ENCODE measurements around the gene CCDC43.
"Not testable (repeated sequence)": the region's sequence is repeated elsewhere in the genome, so short reads cannot be mapped to it uniquely, and the experiment has no call there.

CCDC43 gene

DNA sequence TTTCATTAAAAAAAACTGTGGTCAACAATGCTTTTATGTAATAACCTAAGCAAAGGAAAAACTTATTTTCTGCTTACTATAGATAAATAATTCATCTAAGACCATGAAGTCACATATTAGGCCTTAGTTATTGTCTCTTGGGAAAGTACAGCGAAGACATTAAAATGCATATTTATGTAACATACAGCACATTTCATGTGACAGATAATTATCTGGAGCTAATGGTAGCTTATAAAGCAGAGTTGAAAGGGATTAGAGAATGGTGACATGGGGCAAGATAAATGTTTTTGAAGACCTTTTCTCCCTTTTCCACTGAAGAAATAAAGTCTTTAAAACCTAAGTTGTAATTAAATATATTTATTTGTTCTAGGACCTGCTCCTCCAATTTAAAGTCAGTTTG, 23.6 kb downstream of the CCDC43 start:
- no peak for DNase-seq (ENCODE audit: low spot score)

DNA sequence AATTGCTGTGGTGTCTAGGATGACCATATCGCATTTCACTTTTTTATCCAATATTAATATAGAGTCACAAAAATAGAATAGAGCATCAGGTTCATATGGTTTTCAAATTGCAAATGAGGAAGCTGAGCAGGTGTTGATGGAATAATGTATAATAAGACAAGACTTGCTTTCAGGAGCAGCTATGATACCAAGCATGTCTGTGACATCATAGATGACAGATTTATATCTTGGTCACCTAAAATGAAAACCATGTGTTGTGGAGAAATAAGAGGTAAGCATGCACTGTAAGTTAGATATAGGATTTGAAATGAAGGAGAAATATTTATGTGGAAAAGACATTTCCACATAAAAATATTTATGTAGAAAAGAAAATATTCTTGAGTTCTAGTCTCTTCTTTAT, 24.7 kb downstream of the CCDC43 start:
- no peak for DNase-seq (ENCODE audit: low spot score)

DNA sequence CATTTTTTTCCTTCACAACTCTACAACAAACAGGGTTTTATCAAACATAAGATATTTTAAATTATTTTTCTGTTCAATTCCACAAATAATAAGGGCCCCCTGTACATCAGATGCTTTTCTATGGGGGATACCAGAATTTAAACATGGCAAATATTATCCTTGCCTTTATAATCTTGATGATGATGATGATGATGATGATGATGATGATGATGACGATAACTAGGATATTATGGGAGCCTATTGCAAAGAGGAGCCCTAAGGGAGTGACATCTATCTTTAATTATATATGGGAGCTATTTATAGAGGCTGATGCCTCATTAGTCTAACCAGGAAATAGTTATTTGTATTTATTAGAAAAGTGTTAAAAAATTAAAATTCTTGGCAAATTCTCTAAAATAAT, 26.5 kb downstream of the CCDC43 start:
- DNase-seq (ENCODE audit: low spot score): no peak

DNA sequence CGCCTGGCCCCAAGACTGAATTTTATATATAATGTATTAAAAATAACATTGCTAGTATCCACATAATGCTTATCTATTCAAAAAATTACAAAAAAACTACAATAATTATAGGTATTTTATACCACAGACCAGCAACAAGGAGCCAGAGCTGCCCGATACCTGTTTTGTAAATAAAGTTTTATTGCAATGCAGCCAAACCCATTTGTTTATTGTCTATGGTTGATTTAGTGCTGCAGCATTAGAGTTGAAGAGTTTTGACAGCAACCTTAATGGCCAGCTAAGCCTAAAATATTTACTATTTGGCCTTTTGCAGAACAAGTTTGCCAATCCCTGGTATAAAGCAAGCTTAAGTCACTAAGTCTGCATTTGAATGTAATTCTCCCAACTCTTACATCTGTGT, 27.7 kb downstream of the CCDC43 start:
- DNase-seq (ENCODE audit: low spot score): no peak

DNA sequence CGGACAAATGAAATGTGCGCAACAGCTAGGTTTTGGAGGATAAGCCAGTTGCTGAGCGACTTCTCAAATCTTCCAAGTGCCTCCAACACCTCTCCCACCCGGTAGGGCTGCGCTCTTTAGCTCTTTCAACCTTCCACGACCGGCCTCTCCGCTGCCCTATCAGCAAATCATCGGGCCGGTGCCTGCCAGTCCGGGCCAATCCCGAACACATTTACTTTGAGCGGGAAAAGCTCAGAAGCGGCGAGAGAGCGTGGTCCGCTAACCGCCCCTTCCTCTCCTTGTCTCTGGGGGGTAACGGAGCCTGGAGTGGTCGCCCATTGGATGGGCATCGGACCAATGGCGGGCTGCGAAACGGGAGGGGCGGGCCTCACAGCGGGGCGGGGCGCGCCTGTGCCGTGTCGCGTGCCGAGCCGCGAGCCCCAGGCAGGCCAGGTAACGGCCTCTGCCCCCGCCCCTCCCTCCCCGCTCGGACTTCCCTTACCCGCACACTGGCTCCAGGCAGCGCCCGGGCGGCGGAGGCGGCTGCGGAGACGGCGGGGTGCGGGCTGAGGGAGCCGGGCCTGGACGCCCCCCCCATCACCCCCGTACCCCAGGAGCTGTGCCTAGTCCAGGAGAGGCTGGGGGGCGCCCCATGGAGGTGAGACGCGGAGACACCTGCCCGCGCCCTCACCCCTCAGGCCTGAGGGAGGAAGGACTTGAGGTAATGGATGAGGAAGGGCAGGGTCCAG, 33.4 kb downstream of the CCDC43 start, which contains the start of gene MEIOC:
Gene MEIOC, plus strand, starts transcription at position 486 of the 728 bp plus-strand sequence. Its CDS starts 146 bp downstream, at position 632.
- DNase-seq (ENCODE audit: low spot score): no peak

DNA sequence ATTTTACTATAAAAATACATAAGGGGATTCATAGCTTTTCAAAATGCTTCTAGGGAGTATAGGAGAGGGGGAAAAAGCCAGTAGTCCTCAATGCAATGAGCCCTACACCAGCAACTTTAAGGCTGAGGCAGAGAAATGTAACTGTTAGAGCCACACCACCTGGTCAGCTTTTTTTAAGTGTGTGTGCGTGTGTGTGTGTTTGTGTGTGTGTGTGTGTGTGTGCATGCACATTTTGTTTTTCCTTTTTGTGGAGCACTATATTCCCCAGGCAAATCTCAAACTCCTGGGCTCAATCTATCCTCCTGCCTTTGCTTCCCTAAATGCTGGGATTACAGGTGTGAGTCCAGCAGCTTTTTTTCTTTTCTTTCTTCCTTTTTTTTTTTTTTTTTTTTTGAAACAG, 35.6 kb downstream of the CCDC43 start:
- DNase-seq (ENCODE audit: low spot score): no peak

DNA sequence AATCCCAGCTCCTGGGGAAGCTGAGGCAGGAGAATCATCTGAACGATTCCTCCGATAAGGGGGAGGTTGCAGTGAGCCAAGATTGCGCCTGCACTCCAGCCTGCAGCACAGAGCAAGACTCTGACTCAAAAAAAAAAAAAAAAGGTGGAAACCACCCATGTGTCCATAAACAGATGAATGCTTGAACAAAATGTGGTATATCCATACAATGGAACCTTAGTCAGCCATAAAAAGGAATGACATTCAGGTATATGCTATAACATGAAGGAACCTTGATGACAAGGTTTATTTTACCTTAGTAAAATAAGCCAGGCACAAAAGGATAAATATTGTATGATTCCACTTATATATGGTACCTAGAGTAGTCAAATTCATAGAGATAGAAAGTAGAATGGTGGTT, 36.2 kb downstream of the CCDC43 start:
- DNase-seq (ENCODE audit: low spot score): no peak

DNA sequence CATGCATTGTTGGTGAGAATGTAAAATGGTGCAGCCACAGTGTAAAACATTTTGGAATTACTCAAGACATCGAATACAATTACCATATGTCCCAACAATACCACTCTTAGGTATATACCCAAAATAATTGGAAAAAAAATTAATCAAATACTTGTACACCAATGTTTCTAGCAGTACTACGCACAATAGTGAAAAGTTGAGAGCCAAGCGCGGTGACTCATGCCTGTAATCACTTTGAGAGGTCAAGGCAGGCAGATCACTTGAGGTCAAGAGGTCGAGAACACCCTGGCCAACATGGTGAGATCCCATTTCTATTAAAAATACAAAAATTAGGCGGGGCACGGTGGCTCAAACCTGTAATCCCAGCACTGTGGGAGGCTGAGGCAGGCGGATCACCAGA, 36.8 kb downstream of the CCDC43 start:
- no peak for DNase-seq (ENCODE audit: low spot score)

DNA sequence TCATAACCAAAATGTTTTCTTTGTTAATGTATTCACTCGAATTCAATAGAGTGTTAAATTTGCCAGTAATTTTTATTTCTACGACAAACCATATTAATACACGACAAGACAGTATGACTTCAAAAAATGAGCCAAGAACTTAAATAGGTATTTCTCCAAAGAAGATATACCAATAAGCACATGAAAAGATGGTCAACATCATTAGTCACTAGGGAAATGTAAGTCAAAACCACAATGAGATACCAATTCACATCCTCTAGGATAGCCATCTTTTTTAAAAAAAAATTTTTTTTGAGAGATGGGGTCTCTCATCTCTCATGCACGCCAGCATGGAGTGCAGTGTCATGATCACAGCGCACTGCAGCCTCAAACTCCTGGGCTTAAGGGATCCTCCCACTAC, 38.3 kb downstream of the CCDC43 start:
- no peak for DNase-seq (ENCODE audit: low spot score)

DNA sequence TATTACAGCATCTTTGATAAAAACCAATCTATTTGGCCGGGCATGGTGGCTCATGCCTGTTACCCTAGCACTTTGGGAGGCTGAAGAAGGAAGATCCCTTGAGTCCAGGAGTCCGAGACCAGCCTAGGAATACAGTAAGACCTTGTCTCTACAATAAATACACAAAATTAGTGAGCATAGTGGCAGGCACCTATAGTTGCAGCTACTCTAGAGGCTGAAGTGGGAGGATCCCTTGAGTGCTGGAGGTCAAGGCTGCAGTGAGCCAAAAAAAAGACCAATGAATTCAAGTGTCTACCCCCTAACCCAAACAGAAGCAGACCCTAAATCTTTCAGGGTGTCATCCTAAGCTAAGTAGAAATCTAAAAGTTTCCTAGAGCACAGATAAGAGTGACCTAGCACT, 40.6 kb downstream of the CCDC43 start:
- no peak for DNase-seq (ENCODE audit: low spot score)

DNA sequence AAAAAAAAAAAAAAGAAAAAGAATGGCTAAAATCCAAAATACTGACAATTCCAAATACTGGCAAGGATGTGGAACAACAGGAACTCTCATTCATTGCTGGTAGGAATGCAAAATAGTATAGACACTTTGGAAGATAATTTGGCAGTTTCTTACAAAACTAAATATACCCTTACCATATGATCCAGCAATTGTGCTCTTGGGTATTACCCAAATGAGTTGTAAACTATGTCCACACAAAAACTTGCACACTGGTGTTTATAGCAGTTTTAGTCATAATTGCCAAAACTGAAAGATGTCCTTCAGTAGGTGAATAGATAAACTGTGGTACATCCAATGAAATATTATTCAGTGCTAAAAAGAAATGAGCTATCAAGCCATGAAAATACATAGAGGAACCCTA, 41.8 kb downstream of the CCDC43 start:
- DNase-seq (ENCODE audit: low spot score): no peak

DNA sequence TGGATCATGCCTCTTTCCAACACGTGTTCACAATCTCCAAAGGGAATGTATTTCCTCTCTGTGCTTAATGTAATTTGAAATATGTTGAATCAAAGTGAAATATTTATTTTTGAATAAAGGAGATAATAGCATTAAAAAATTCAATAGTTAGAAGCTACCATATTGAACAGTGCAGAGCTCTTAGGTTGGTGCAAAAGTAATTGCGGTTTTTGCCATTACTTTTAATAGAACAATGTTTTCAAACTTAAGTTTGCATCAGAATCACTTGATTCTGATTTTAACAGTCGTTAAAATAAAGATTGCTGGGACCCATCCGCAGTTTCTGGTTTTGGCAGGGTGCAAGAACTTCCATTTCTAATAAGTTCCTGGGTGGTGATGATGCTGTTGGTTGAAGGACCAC, 43.3 kb downstream of the CCDC43 start:
- DNase-seq (ENCODE audit: low spot score): no peak

DNA sequence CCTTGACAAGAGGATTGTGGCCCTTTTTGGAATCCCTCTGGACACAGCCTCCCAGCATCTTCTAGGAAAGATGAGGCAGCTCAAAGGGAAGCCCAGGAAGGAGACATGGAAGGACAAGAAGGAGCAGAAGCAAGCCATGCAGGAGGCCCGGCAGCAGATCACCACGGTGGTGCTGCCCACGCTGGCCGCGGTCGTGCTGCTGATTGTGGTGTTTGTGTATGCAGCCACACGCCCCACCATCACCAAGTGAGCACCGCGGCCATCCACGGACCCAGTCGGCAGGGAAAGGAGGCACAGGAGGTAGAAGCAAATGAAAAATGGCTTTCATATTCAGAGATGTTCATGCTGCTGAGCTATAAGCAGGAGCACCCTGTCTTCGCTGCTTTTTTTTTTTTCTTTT, 44.2 kb downstream of the CCDC43 start:
- no peak for DNase-seq (ENCODE audit: low spot score)

DNA sequence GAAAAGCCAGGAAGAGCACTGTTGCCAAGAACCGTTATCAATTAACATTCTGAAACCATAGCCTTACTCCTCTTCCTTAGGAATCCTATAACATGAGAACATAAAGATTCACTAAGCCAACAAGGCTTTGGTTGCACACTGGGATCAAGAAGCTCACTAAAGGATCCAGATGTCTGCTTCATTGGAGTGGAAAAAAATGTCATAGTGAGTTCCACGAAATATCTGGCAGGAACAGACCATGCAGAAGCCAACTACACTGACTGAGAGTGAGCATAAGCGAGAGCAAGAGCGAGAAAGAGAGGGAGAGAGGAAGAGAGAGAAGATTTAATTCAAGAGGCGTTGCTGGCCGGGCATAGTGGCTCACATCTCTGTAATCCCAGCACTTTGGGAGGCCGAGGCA, 46.7 kb downstream of the CCDC43 start:
- DNase-seq (ENCODE audit: low spot score): no peak

DNA sequence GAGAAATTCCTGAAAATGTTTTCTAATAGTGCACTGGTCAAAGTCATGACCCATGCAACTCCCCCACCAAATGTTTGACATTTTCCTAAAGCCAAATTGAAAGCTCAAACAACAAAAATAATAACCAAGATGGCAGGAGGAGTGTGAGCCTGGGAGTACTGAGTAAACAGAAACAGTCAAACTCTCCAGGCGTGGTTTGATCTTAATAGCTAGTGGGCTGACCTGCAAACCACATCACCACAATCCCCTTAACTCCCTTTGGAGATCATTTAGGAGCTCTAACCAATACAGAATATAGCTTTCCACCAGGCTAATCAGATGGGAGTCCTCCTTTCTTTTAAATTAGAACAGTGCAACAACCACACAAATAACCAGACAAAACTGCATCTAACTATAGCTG, 52.5 kb downstream of the CCDC43 start:
- DNase-seq (ENCODE audit: low spot score): no peak

DNA sequence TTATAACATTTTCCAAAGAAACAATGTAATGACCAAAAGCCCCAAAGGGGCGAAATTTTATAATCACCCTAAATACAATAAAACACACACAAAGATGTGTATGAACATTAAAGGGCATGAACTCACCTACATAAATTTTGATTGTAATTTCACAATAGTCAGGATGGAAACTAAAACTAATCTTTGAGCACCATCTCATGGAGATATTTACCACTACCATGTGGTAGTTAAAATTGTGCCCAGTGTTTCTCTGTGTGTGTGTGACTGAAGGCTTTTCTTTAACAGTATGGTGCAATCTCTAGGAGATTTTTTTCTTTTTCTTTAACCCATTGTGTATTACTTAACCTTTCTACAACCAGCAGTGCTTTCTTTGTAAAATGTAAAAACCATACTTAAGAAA, 53.0 kb downstream of the CCDC43 start:
- DNase-seq (ENCODE audit: low spot score): no peak

DNA sequence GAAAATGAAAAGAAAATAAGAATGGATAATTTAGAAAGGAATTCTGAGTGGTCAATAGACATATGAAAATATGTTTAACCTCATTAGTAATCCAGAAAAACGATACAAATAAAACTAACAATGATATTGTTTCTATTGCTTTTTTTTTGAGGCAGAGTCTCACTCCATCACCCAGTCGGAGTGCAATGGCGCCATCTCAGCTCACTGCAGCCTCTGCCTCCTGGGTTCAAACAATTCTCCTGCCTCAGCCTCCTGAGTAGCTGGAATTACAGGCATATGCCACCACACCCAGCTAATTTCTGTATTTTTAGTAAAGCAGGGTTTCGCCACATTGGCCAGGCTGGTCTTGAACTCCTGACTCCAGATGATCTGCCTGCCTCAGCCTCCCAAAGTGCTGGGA, 55.2 kb downstream of the CCDC43 start:
- DNase-seq (ENCODE audit: low spot score): not testable (repeated sequence)

DNA sequence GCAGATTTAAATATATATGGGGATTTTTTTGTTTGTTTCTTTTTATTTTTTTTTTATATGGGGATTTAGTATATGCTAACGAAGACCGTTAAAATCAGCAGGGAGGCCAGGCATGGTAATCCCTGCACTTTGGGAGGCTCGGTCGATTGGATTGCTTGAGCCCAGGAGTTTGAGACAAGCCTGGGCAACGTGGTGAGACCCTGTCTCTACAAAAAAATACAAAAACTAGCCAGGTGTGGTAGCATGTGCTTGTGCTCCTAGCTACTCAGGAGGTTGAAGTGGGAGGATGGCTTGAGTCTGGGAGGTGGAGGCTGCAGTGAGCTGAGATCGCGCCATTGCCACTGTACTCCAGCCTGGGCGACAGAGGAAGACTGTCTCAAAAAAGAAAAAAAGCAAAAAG, 55.6 kb downstream of the CCDC43 start:
- DNase-seq (ENCODE audit: low spot score): no peak

DNA sequence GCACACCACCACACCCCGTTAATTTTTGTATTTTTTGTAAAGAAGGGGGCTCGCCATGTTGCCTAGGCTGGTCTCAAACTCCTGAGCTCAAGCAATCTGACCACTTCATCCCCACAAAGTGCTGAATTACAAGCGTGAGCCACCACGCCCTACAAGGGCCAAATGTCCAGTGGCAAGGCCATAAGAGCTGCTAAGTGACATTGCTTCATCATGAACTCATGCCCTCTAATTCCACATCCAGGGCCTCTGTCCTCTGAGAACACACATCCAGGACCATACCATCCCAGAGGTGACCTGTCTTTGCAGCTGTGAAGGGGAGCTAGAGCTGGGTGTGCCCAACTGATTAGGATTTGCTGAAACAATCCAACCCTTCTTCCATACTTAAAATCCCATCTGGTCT, 58.9 kb downstream of the CCDC43 start:
- no peak for DNase-seq (ENCODE audit: low spot score)

DNA sequence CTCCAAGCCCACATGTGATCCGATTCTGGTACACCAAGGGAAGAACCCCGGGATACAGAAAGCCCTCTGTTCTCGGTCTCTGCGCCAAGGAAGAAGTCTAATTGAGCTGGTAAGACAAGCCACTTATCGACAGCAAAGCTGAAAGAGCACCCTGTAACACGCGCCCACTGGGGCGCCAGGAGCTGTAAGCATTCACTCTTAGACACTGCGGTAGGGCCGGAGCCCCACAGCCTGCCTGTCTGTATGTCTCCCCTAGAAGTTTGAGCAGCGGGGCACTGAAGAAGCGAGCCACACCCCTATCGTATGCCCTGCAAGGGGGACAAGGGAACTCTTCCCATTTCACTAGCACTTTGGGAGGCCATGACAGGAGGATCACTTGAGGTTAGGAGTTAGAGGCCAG, 60.3 kb downstream of the CCDC43 start:
- no peak for DNase-seq (ENCODE audit: low spot score)

DNA sequence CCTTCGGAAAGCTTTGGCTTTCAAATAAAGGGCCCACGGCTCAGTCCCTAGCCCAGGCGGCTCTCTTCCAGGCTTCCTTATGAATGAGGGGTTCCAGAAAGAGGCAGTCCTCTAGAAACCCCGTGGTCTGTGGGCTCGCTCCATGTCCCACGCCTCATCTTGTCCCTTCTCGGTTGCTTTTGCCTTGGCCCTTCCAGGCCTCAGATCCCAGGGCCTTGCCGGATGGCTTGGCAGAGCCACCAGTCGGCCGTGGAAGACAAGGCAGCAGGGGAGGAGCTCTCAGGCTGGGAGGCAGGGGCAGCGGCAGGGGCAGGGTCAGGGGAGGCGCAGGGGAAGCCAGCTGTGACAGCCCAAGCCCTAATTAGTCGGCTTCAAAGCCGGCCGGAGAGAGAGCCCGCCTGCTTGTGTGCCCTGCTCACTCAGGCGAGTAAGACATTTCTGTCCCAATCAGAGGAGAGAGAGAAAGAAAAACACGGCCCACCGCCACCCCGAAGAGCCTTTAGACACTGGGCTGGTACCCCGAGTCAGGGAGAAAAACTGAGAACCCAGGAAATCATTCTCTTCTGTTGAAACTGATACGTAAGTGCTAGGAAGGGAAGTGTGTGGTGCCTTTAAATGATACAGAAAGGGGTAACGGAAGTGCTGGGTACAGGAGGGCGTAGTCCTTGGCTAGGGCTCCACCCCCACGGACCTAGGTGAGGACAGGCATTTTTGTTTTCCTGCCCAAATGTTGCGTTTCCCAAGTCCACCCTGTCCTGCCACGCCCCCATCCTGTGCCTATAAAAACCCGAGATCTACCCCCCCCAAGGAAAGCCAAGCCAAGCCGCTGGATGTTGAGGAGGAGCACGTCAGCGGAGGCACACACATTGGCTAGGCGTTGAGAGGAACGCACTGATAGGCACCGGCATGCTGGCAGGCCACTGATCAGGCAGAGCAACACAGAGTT, 61.1 kb downstream of the CCDC43 start:
- DNase-seq (ENCODE audit: low spot score): no peak

DNA sequence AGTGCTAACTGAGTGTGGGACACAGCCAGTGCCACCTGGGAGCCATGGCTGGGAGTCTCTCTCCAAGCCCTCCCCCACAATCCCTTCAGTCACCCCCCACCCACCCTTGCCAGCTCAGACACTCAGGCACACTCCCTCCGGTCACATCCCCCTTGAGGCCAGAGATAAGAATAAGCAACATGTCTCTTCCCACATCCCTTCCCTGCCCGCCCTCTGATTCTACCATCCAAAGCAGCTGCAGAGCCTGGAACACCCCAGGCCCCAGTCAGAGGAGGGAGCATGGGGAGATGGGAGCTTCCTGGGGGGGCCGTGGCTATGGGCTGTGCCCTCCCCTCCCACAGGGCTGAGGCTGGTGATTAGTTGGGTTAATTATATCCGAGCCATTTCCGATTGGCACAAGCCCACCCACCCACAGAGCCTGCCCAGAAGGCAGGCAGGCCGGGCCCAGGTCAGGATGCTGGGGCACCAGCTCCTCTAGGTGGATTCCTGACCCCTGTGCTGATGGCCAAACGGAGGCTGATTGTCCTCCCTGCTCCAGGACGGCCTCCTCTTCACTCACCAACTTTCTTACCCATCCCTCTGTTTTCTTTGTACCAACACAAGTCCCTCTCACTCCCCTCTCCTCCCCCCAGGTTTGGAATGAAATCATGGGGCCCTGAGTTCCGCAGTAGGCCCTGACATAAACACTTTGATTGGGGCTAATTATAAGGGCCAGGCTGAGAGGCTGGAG, 61.9 kb downstream of the CCDC43 start:
- DNase-seq (ENCODE audit: low spot score): no peak
